HG02981 (cell line): ENCODE measurements around the gene ZNF682.
"Not testable (repeated sequence)": the region's sequence is repeated elsewhere in the genome, so short reads cannot be mapped to it uniquely, and the experiment has no call there.

Experiments used
- ATAC-seq: cut with Tn5 transposase; IDR thresholded peaks from one replicate; pipeline ENCODE4 v1.9.1; 2021; ENCODE audit warnings: mild to moderate bottlenecking, moderate library complexity; ENCODE audit not compliant: unreplicated experiment

ZNF682 gene

DNA sequence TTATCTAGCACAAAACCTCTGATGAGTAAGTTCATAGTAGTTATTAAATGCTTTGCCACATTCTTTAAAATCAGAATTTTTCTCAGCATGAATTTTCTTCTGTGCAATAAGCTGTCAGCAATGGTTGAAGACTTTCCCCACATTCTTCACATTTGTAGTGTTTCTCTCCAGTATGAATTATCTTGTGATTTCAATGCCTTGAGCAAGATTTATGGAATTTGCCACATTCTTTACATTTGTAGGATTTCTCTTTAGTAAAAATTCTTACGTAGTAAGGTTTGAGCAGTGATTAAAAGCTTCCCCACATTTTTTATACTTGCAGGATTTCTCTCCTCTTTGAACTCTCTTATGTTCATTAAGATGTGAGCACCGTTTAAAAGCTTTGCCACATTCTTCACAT, 33.6 kb downstream of the ZNF682 start:
- ATAC-seq: no peak

GRCh38 chr19:19997656-19998268, 41.5 kb downstream of the ZNF682 start:
- no peak for ATAC-seq

DNA sequence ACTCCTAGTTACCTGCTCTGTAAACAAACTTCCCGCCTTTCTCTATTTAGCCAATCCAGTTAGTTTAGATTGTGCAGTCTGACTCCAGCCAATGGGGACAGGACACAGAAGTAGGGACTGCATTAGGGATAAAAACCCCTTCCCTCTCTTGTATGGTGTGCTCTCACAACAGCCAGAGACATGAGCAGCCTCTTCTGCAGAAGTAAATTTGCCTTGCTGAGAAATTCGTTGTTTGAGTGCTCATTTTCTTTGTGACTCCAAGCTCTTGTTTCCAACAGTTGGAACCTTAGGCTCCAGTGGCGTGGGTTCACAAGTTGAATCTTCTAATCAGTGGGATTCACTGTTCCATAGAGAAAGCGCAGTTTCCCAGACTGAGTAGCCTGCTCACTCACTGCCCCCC, 72.4 kb downstream of the ZNF682 start:
- ATAC-seq: no peak

- not testable (repeated sequence) for ATAC-seq
These were observed 73.2 kb downstream of the ZNF682 start for GRCh38 chr19:19966126-19966525.

DNA sequence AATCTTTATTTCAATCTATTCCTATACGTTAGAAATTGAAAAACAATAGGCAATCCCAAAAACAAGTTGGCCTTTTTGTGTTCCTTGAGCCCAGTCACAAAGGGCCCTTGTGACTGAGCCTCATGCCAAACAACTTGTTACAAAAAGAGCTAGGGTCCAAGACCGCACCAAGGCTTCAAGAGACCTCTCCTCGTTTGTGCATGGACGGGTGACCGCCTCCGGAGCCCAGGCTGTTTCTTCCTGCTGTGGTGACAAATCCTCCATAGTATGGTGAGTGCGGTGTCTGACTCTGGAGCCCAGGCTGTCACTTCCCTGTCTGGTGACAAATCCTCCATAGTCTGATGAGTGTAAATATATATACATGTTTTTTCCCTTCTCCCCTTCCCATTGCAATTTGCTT, 74.9 kb downstream of the ZNF682 start:
- no peak for ATAC-seq

GRCh38 chr19:19959151-19959799, 80.0 kb downstream of the ZNF682 start:
- not testable (repeated sequence) for ATAC-seq

DNA sequence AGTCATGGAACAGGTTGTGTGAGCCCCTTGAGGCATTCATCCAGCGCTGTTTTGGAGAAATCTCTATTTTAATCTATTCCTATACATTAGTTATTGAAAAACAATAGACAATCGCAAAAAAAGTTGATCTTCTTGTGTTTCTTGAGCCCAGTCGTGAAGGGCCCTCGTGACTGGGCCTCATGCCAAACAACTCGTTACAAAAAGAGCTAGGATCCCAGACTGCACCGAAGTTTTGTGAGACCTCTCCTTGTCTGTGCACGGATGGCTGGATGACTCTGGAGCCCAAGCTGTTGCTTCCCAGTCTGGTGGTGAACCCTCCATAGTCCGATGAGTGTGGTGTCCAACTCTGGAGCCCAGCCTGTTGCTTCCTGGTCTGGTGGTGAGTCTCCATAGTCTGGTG, 81.5 kb downstream of the ZNF682 start:
- not testable (repeated sequence) for ATAC-seq

- ATAC-seq: no peak
These were observed 82.8 kb downstream of the ZNF682 start for GRCh38 chr19:19956434-19957075.

DNA sequence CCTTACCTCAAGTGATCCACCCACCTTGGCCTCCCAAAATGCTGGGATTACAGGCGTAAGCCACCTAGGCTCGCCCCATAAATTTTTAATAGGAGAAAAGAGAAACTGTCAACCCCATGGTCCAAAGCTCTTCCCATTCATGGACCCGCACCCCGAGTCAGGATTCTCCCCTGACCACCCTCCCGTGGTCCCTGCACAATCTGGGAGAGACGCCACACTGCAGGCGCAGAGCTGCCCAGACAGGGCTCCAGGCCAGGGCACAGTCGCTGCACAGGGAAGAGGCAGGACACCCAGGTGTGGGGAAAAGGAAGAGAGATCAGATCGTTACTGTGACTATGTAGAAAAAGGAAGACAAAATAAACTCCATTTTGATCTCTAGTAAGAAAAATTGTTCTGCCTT, 84.1 kb downstream of the ZNF682 start:
- ATAC-seq: no peak
